ENCODE measurements around the gene APC2. TPM values are rescaled to one million over a fixed set of nuclear protein-coding genes. Genes with fewer than 3 reads are reported as not detected.

Gene APC2
- total RNA-seq, 1 experiment from 2014 or later, result 1.6 TPM

GRCh38 chr19:1457892-1458291 is 8.0 kb downstream of the APC2 start:
- Histone ChIP-seq H3F3A (ENCODE audit: insufficient read depth, low read depth) (peaks cover 10% of the 10 kb centered on the region), H4K20me1 (ENCODE audit: insufficient read depth) (no peaks in the 10 kb centered on the region), H3K4me2 (no peak overlapping the region), H3K27ac (no peak overlapping the region), H3K79me2 (ENCODE audit: low read depth) (no peaks in the 10 kb centered on the region), H3K4me1 (replicated peaks; ENCODE audit: insufficient read depth) (no peaks in the 10 kb centered on the region), H2AFZ (no peak overlapping the region), H3K36me3 (ENCODE audit: low read depth) (no peaks in the 10 kb centered on the region), H3K27me3 (ENCODE audit: insufficient read depth, low read depth) (no peaks in the 10 kb centered on the region), H3K9me2 (ENCODE audit: insufficient read depth) (no peaks in the 10 kb centered on the region), H3K9me3 (ENCODE audit: insufficient read depth, low read depth) (no peaks in the 10 kb centered on the region), H3K4me3 (no peak overlapping the region)
- ChIA-PET POLR2A (ENCODE audit: unreplicated experiment) (no interaction called here), CTCF (no interaction called here)
- TF ChIP-seq, protein P1, sequence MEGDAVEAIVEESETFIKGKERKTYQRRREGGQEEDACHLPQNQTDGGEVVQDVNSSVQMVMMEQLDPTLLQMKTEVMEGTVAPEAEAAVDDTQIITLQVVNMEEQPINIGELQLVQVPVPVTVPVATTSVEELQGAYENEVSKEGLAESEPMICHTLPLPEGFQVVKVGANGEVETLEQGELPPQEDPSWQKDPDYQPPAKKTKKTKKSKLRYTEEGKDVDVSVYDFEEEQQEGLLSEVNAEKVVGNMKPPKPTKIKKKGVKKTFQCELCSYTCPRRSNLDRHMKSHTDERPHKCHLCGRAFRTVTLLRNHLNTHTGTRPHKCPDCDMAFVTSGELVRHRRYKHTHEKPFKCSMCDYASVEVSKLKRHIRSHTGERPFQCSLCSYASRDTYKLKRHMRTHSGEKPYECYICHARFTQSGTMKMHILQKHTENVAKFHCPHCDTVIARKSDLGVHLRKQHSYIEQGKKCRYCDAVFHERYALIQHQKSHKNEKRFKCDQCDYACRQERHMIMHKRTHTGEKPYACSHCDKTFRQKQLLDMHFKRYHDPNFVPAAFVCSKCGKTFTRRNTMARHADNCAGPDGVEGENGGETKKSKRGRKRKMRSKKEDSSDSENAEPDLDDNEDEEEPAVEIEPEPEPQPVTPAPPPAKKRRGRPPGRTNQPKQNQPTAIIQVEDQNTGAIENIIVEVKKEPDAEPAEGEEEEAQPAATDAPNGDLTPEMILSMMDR (conservative IDR thresholded peaks at IDR 0.05), result no peak
- TF ChIP-seq EZH2 (IDR thresholded peaks at IDR 0.05; ENCODE audit: low read depth), result no peak
- intact Hi-C loops (cut with micrococcal nuclease; ENCODE audit: unreplicated experiment), result loop anchor here (5.0 kb wide), 1 partner anchor 51 kb away; the partner anchor contains the start of gene DAZAP1
- BruUV-seq (replicated peaks), result no TSS peak
- DNase-seq, result no peak

DNA sequence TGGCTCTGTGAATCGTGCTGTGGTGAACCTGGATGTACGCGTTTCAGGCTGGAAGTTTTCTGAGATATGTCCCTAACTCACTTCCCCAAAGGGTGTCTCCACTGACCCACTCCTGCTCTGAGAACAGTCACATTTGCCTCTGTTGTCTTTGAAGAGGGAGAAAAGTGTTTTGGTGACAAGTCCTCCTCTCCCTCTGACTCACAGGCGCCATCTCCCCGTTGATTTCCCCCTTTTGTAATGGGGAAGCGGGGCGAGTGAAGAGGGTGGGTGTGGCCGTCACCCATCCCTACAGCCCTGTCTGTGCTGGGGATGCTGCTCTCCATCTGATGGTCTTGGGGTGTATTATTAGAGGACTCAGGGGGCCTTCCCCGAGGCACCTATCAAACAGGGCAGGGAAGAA is 9.6 kb downstream of the APC2 start:
- Histone ChIP-seq H3K9me2 (ENCODE audit: insufficient read depth) (no peaks in the 10 kb centered on the region), H3K27me3 (ENCODE audit: insufficient read depth, low read depth) (no peaks in the 10 kb centered on the region), H3K4me1 (replicated peaks; ENCODE audit: insufficient read depth) (no peaks in the 10 kb centered on the region), H2AFZ (no peak overlapping the region), H4K20me1 (ENCODE audit: insufficient read depth) (no peaks in the 10 kb centered on the region), H3K79me2 (ENCODE audit: low read depth) (no peaks in the 10 kb centered on the region), H3K27ac (no peak overlapping the region), H3F3A (ENCODE audit: insufficient read depth, low read depth) (peaks cover 8% of the 10 kb centered on the region), H3K9me3 (ENCODE audit: insufficient read depth, low read depth) (no peaks in the 10 kb centered on the region), H3K36me3 (ENCODE audit: low read depth) (no peaks in the 10 kb centered on the region), H3K4me2 (no peak overlapping the region), H3K4me3 (no peak overlapping the region)
- intact Hi-C loops (cut with micrococcal nuclease; ENCODE audit: unreplicated experiment), result loop anchor here (5.0 kb wide), 1 partner anchor 52 kb away; the partner anchor contains the start of gene DAZAP1
- no peak for TF ChIP-seq EZH2 (IDR thresholded peaks at IDR 0.05; ENCODE audit: low read depth)
- TF ChIP-seq, protein P1 (conservative IDR thresholded peaks at IDR 0.05), result no peak
- no peak for DNase-seq
- ChIA-PET CTCF (no interaction called here), POLR2A (ENCODE audit: unreplicated experiment) (no interaction called here)
- no TSS peak for BruUV-seq (replicated peaks)

DNA sequence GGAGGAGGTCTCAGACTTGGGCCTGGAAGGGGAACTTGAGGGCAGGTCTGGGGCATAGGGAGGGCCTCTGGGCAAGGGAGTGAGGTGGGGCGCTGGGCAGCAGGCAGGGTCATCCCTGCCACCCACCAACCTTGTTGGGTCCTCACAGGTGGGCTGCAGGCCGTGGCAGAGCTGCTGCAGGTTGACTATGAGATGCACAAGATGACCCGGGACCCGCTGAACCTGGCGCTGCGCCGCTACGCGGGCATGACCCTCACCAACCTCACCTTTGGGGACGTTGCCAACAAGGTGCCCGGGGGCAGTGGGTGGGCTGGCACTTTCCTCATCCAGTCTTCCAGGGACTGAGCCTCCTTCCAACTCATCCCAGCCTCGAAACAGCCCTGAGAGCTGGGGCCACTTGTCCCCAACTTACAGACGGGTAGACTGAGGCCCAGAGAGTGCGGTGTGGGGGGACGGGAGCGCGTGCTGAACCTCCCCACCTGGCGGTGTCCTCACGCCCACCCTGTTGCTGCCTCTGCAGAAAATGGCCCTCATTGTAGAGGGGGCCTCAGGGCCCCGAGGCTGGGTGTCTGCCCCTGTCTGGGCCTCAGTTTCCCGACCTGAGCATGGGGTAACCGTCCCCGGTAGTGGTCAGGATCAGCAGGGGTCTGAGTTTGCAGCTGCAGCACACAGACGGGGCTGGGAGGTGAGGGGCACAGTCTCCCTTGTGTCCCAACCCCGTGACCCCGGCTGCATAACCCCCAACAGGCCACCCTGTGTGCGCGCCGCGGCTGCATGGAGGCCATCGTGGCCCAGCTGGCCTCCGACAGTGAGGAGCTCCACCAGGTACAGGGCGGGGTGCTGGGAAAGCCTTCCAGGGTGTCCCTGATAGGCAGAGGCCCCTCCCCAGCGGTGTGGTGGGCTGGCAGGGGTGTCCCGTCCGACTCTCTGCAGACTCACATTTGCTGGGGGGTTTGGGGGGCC is 10.4 kb downstream of the APC2 start:
- no peaks in the 10 kb centered on the region for H3F3A ChIP-seq (ENCODE audit: insufficient read depth, low read depth)
- H2AFZ ChIP-seq, result no peak overlapping the region
- POLR2A ChIA-PET (ENCODE audit: unreplicated experiment), result no interaction called here
- H3K27me3 ChIP-seq (ENCODE audit: insufficient read depth, low read depth), result no peaks in the 10 kb centered on the region
- TF ChIP-seq, protein P1 (conservative IDR thresholded peaks at IDR 0.05), result no peak
- TF ChIP-seq EZH2 (IDR thresholded peaks at IDR 0.05; ENCODE audit: low read depth), result no peak
- no peaks in the 10 kb centered on the region for H3K9me2 ChIP-seq (ENCODE audit: insufficient read depth)
- H4K20me1 ChIP-seq (ENCODE audit: insufficient read depth), result no peaks in the 10 kb centered on the region
- DNase-seq, result no peak
- no peaks in the 10 kb centered on the region for H3K4me1 ChIP-seq (replicated peaks; ENCODE audit: insufficient read depth)
- H3K36me3 ChIP-seq (ENCODE audit: low read depth), result no peaks in the 10 kb centered on the region
- intact Hi-C loops (cut with micrococcal nuclease; ENCODE audit: unreplicated experiment), result no loop called here
- H3K9me3 ChIP-seq (ENCODE audit: insufficient read depth, low read depth), result no peaks in the 10 kb centered on the region
- no peak overlapping the region for H3K4me2 ChIP-seq
- CTCF ChIA-PET, result no interaction called here
- H3K27ac ChIP-seq, result no peak overlapping the region
- H3K4me3 ChIP-seq, result no peak overlapping the region
- H3K79me2 ChIP-seq (ENCODE audit: low read depth), result no peaks in the 10 kb centered on the region
- no TSS peak for BruUV-seq (replicated peaks)

Data from PC-9 (cell line).